NCI-H1436 (cell line): ENCODE data around the gene TTC6.

Source experiments
- DNase-seq: peaks from one replicate; lab custom pipeline; 2025; lab: John Stamatoyannopoulos, UW

The TTC6 gene

DNA sequence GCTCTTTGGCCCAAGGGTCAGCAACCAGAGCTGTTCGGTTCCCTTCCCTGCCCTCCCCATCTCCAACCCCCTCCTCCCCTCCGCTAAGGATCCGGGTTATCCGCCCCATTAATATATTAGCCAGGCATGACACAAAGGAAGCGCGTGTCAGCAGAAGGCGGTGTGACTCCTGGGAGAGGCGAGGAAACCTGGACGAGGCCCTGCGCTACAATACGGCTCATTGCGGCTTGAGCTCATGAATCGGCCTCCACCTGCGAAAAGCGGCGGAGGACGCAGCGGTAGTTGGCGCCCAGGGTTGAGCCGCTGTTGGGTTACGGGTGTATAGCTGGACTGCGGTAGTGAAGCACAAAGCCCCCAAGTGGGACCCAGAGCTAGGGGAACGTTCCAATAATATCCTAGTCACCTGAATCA is 10.3 kb upstream of the TTC6 start:
- DNase-seq = no peak

DNA sequence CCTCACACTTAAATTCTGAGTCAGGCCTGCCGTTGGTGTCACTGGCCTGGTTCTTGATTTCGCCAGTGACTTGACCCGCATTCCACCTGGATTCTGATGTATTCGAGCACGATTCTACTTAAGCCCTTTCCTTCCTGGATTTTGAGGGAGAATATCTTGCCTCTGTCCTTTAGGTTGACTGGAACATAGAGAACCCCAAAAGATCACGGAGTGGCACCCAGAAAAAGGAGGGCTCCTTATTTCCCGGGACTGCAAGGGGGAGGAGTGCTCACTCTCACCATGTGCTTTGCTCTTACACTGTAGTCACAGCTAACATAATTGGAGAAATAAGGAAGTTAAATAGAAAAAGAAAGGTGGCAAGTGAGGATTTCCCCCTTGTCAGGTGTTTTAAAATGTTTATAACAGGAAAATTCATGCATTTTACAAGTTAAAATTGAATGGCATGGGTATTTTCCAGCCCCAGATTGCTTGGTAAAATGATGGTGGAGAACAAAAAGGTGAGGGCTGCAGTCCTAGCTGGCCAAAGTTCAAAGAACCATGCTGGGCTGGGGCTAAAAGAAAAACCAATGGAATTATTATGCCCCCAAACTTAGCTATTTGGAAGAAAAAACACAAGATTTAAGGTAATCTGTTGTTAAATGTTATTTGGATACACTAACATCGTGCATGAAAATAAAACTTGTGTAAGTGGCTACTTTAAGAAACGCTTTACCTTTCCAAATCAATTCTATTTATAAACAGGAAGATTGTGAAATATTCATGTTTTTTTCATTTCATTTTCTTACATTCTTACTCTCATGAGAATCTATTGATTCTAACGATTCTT is 9.2 kb upstream of the TTC6 start:
- no peak for DNase-seq

DNA sequence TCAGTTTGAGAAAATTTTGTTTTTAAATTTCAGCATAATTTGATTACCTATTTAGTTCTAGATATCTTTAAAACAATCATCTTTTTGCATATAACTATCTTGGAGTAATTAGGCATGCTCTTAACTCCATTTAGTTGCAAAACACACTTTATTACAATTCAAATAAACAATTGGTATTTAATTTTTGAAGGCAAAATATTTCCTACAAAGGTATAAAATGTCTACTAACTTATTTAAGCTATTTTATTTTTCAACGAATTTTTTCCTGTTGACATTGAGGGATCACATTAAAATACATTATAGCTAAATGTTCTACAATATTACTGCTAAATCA is 8.7 kb upstream of the TTC6 start:
- DNase-seq = no peak

DNA sequence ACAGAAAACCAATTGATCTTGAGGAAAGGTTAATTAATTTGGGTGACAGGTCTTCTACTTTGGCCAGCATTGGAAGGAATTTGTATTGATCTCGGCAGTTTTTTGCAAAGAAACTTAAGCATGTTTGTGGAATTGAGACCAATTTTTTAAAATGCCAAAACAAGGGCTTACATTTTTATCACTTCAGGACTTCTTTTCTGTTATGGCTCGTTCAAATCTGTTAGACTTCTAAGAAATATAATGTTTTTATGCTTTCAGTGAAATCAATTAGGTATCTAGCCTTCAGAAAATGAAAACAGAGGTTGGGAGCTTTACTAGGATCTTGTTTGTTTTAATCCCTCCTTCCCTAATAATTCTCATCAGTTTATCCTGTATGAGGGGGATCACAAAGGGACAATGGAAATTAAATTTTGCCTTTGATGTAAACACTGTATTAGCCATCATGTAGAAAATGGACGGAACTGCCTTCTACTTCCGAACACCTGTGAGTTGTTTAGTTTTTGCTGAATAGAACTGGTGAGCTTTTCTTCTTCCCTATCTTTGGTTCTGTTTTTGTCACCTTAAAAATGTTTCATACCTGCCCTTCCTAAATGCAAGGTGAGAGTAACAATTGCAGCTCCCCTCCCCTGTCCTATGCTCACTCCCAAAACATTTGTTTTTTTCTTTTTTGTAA is 8.2 kb upstream of the TTC6 start:
- DNase-seq = no peak

DNA sequence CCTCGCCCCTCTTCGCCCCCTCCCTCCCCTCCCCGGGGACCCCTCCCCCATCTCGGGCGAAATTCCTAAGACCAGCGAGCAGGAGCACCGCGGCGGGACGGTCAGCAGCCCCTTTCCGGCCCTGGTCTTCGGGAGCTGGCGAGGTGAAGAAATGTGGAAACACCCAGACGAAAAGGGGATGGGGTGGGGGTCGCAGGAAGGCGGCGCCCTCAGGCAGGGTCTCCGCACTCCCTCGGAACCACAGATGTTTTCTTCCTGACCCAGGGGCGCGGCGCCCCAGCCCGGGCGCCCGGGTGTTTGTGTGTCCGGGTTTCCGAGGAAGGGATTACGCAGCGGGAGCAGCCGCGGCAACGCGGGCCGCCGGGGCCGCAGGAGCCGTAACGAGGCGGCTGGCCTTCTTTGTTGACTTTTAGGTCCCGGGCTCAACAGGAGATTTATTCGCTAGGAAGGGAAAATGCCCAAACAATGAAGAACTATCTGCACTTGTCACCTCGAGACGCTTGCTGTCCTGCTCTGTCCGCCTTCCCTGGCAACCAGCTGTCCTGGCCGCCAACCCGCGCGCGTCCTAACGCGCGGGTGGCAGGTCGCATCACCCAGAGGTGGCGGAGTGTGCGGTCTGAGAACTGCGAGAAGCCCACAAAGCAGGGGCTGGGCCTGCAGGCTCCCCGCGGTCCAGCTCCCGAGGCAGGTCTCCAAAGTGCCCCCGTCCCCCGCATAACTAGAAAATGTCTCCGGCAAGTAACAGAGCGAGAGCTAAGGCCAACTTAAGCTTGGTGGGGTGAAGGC is 7.4 kb upstream of the TTC6 start:
- no peak for DNase-seq

DNA sequence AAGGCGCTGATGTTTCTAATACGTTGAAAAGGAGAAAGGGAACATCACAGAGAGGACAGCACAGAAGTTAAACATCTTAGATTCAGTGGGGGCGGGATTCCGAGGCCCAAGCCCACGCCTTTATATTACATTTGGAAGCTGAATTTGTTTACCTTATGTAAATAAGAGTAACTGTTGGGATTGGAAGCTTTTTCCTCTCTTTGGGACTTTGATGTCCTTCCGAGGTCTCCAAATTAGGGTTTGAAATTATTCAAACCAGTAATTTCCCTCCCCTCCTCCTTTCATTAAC is 6.8 kb upstream of the TTC6 start:
- DNase-seq = no peak

DNA sequence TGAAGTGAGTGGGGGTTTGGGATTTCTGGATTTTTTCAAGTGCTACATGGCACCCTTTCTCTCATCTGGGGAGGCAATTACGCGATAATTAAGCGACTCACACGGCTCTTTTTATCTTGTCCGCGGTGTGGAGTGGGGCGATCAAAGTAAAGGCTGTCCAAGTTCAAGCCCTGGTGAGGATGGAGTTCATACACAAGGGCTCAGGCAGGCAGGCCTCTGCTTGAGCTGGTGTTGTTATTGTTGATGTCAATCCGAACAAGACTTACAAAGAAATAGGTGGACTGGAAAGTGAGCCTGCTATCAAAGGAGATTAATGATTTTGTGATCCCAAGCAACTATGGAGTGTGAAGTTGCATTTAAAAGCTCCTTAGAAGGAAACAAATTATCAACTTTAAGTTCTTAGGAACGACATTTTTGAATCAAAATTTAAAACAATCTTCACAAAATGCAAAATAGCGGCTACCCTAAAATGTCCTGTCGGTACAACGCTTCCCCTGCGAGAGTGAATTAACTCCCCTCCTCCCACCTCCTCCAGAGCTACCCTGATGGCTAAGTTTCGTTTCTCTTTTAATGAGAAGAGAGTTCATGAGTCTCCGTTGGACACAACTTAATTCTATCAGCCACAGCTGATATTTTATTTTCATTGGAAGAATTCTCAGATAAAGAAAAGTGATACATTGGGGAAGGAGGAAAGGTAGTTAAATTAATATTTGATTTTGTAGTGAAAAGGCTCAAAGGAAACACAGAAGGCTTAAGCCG is 6.3 kb upstream of the TTC6 start:
- DNase-seq = no peak

DNA sequence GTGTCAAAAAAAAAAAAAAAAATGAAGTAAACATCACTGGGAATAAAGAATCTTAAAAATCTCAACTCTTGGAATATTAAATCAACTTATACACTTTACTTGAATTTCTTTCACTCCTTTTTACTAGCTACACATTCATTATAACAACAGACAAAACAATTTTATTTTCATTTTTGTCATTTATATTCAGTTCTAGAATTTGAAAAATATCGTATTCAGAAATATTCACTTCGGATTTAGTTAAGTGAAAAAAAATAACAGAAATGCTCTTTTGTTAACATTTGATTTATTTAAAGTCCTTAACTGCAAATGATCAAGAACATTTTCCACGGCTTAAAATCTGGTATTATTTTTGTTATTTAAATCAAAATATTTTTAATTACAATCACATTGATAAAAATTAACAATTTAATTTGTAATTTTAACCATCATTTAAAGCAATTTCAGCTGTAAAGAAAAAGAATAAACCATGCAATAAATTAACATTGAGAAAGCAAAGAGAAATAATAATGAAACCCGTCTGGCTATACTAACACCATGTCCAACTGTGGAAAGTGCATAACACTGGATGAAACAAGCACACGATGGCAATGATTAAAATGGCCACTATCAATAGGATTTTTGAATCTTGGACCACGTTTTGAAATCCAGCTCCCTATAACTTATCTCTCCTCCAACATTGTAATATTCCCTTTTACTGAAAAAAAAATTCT is 5.6 kb upstream of the TTC6 start:
- DNase-seq = no peak

DNA sequence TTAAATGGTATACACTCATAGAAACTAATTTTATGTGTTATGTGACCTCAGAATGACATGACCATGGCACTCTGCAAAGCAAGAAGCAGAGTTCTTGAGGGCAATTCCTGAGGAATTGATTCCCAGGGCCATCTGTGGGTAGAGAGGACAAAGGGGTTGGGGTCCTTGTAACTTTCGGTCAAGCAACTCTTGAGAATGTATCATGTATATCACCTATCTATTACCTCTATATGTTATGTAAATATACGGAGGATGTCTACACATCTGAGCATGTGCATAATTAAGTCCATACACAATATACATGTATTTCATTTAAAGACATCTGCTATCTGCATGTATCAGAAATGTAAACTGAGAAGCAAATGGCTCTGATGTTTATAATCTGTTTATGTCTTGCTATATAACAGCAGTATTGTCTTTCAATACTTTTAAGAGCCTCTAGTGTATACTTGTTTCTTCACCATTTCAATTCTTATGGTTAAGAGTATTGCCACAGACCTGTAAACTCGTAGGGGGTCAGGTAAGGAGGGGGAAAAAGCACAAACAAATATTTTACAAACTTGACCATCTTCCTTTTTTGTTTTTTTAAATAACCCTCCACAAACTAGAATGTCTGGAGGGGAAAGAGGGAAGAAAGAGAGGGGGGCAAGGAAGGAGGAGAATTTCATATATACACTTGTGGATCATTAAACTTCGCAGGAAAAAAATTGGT is 4.8 kb upstream of the TTC6 start:
- no peak for DNase-seq

DNA sequence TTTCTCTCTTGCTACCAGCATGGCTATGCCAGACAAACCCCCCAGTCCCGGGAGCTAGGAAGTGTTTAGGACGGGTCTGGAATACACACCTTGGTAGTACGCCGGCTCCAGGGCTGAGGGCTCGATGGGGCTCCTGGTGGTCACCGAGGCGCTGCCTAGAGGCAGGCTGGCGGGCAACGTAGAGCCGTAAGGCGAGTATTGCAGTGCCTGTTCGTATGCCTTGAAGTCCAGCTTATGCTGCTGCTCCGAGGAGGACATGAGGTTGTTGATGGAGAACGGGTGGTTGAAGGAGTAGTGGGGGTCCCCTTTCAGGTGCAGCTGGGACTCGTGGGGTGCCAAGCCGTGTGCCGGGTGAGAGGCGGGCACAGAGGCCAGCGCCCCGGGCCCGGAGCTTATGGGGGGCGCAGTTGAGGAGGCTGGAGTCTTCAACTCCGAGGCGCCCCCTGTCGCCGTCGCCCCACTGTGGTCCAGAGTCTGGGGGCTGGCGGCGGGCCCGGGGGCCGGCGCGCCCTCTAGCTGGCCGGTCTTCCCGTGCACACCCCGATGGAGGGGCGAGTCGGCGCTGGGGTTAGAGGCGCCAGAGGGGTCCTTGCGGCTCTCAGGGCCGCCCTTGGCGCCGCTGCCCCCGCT is 4.0 kb upstream of the TTC6 start:
- DNase-seq = no peak

DNA sequence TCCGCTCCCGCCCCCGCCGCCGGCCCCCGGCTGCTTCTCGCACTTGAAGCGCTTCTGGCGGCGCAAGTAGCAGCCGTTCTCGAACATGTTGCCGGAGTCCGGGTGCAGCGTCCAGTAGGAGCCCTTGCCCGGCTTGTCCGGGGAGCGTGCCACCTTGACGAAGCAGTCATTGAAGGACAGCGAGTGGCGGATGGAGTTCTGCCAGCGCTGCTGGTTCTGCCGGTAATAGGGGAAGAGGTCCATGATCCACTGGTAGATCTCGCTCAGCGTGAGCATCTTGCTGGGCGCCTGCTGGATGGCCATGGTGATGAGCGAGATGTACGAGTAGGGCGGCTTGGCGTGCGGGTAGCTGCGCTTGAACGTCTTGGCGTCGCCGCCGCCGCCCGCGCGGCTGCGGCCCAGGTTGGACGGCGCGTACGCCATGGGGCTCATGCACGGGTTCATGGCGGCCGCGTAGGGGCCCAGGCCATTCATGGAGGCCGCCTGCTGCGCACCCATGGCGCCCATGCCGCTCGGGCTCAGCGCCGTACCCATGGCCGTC is 3.4 kb upstream of the TTC6 start:
- no peak for DNase-seq

DNA sequence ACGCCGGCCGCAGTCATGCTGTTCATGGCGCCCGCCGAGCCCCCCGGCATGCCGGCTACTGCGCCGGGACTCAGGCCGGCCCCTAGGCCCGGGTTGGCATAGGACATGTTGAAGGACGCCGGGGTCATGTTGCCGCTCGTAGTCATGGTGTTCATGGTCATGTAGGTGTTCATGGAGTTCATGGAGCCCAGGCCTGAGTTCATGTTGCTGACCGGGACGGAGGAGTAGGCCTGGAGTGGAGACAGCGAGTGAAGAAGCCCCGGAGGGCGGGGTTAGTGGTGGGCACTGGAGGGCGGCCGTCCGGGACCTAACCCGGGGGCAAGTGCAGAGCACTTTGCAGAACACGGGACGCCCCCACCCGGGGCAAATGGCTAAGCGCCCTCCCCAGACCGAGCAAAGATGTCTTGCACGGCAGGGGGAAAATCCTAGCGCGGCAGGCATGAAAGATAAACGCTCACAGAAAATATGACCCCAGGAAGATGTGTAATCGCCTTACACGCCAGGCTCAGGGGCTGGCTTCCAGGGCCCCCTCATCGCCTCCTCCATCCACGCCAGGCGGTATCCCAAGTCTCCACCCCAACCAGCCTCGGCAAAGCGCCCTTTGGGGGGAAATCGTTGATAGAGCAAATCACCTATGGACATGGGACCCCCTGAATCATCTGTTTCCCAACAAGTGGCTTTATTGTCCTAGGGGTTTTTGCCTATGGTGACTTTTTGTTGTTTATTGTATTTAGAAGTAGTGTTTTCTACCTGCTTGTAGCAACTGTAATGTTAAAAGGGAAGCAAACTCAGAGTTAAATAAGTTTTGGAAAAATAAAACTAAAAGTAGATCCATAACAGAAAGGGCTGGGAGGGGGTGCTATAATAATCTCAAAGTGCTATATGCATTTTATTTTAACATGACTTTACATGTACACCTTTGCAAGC is 2.7 kb upstream of the TTC6 start:
- no peak for DNase-seq

DNA sequence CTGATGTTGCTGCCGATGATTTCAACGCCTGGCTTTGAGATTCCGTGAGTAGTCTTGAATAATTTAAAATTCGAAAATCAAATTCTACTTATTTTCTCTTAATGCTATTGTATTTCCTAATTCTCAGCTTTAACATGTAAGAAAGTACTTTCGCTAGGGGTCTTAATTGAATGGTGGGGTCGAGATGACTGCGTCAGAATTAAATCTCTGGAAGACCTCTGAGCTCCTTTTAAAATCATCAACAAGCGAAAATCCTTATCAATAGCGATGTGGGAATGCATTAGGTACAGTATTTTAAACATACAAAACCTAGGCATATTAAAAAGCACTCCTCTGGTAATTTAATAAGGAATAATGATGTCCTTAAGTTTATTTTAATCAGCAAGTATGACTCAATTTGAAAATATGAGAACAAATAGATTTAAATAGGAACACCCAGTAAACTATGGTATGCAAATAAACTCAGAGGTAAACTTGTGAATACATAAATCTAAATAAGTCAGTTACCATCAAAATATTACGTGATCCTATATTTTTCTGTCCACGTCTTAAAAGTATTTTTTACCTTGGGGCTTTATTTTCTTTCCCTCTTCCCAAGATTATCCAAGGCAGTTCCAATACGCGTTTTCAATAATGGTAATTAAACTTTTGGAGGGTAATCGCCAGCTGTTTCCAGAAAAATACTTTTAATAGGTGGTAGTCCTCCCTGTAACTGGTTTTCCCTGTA is 1.8 kb upstream of the TTC6 start:
- DNase-seq = no peak

DNA sequence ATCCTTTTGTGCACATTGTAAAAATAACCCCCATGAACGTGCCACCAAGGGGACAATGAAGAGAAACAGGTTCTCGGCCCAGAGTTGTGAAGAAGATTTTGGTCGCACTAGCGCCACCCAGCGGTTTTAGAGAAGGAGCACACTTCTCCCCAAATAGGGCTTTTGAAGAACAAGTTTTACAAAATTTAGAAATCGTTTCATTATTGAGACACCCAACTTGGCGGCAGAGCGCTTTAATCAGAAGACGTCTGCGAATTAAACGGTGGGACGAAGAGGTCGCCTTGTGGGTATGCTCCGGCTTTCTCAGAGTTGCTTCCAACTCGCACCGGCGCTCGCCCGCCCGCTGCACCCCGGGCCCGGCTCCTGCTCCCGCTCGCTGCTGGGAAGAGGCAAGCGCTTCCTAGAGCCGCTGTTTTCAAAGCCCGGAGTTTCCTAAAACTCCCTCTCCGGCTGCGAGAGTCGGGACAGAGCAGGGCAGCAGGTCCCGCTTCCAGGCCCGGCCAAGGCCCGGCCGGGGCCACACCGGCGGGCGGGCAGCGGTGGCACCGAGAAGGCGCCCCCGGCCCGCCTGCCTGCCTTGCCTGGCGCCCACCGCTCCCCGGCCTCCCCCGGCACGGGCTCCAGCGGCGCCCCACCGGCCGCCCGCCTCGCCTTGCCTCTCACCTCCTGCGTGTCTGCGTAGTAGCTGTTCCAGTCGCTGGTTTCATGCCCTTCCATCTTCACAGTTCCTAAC is 1.0 kb upstream of the TTC6 start:
- peak; percentile 79 for DNase-seq

DNA sequence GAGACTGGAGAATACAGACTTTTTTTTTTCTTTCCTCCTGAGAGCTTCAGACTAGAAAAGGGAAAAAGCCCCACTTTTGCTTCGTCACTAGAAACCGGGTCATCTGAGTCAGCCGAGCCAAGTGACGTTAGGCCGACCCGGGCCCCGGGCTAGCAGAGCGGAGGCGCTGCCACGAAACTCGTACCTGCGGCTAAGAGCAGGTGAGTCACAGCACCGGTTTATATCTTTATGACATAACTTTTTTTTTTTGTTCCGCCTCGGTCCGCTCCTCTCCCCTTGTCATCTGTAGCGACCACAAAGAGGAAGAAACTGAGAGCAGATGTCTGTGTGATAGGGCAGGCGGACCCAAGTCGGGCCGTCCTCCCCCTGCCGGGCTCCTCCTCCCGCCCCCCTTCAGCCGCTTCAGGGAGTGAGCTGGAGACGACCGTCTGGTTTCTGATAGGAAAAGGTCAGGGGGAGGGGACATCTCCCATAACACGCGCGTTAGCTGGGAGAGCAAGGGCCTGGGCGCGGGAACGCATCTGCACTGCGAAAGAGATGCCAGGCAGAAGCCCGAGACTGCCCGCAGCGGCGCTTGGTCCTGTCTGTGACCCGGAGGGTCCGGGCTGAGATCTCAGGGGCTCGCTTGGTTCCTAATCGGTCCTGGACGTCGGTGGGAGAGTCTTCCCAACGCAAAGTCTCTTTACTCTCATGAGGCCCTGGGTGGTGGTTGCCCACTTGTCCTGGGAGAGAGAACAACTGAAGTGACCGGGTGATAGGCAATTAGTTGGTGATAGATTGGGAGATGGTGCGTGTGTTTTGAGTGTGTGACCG is 586 bp downstream of the TTC6 start:
- peak; percentile 86 for DNase-seq

DNA sequence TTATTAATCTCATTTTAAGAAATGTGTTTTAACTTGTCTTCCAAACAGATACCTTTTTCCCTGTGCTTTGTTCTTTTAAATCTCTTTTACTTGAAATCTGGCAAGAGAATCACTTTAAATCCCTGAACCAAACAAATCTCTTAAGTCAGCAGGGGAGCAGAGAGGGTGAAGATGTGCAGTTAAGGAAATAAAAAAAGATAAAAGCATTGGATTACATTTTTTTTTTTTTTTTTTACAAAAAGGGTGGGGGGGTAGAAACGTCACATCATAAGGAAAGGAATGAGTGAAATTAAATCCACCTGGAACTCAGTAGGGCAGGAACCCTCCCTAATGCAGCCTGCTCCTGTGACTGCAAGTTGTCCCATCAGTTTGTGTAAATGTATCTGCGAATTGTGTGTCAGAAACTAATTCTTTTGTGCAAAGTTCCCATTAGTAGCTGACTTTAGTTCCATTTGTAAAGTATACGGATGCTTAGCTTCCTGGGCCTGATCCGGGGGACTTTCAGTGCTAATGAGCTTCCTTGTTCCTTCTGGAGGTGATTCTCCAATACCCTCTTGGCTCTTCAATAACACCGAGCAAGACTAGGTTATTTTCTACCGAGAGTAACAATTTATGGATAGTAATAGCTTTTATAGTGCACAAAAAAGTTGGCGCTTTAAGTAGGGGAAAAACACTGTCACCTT is 1.5 kb downstream of the TTC6 start:
- no peak for DNase-seq

DNA sequence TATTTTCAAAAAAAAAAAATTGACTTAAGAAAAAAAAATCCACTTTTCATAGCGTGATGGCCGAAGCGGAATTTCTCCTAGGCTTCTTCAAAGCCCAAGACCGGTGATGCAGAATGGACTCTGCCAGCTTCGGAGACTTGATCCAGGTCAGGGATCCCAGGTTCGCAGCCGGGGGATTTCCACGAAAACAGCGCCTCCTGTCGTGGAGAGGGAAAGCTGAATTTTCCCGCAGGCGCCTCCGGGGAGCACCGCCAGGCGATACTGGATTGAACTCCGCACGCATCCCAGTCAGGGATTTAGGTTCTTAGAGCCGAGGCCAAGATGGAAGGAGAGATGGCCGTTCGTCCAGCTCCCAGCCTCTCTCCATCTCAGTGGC is 2.1 kb downstream of the TTC6 start:
- no peak for DNase-seq
